Measurements from ENCODE around the gene RIBC1.
A peak's percentile ranks its signal among the peaks of the same experiment; 100 is the strongest.

RIBC1 gene

DNA sequence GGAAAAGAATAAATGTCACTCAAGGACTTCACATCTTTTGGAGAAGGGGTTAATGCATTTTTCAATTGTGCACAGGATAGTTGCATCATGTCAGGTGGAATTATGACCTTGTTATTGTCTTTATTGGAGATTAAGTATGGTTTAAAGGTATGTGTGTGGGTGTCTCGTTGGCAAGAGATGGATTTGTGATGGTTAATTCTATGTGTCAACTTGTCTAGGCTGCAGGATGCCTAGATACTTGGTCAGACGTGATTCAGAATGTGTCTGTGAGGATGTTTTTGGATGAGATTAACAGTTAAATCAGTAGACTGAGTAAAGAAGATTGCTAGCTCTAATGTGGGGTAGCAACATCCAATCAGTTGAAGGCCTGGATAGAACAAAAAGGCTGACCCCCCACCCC is 53.7 kb downstream of the RIBC1 start:
- in situ Hi-C loops (cut with HindIII; ENCODE audit: low pct_unique_long_range_greater_than_20kb, low sequenced_read_pairs): no loop called here
- no peak for DNase-seq (ENCODE audit: low read depth in 1 of 2, low spot score in 1 of 2)
- TF ChIP-seq JUND (IDR thresholded peaks at IDR 0.05; ENCODE audit: low read depth): no peak

DNA sequence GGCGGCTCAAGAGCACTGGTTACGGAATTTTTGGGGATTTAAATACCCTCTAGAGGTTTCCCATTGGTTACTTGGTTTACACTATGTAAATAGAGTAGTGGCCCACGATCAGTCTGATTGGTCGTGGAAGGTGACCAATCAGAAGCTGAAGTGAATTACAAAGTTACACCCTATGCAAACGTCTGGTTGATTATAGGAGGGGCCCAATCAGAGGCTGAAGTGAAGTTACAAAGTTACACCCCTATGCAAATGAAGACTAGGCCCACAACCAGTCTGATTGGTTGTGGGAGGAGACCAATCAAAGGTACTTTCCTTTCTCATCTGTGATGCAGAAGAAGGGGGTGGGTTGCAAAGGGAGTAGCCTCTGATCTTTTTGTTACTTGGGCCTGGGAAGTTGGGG is 56.6 kb downstream of the RIBC1 start:
- no peak for TF ChIP-seq JUND (IDR thresholded peaks at IDR 0.05; ENCODE audit: low read depth)
- DNase-seq (ENCODE audit: low read depth in 1 of 2, low spot score in 1 of 2): peak in 1 of 2 experiments; percentile 79
- in situ Hi-C loops (cut with HindIII; ENCODE audit: low pct_unique_long_range_greater_than_20kb, low sequenced_read_pairs): no loop called here
